GM19099 (cell line): ENCODE results near the gene DCAF6.

Experiments
- POLR2A ChIP-seq: IDR thresholded peaks from 3 replicates; pipeline ENCODE4 v1.6.1; 2011; ENCODE audit warnings: low read depth; ENCODE audit not compliant: insufficient read length; ENCODE audit errors: extremely low read depth

The DCAF6 gene

GRCh38 chr1:167984886-167985489, 48.5 kb downstream of the DCAF6 start:
- no peak for TF ChIP-seq POLR2A

- no peak for TF ChIP-seq POLR2A
Measured at GRCh38 chr1:167987174-167987573, 50.7 kb downstream of the DCAF6 start.

GRCh38 chr1:167991546-167991945, 55.1 kb downstream of the DCAF6 start:
- TF ChIP-seq POLR2A: no peak

- no peak for TF ChIP-seq POLR2A
Measured at GRCh38 chr1:167993720-167994119, 57.2 kb downstream of the DCAF6 start.

GRCh38 chr1:167994560-167994959, 58.1 kb downstream of the DCAF6 start:
- no peak for TF ChIP-seq POLR2A

- no peak for TF ChIP-seq POLR2A
Measured at GRCh38 chr1:167995038-167995437, 58.6 kb downstream of the DCAF6 start.

GRCh38 chr1:167996266-167996665, 59.8 kb downstream of the DCAF6 start:
- TF ChIP-seq POLR2A: no peak

- no peak for TF ChIP-seq POLR2A
Measured at GRCh38 chr1:167997037-167997575, 60.6 kb downstream of the DCAF6 start.

GRCh38 chr1:167999877-168000276, 63.4 kb downstream of the DCAF6 start:
- TF ChIP-seq POLR2A: no peak

GRCh38 chr1:168000656-168001055, 64.2 kb downstream of the DCAF6 start:
- TF ChIP-seq POLR2A: no peak

- no peak for TF ChIP-seq POLR2A
Measured at GRCh38 chr1:168001213-168001612, 64.7 kb downstream of the DCAF6 start.

- TF ChIP-seq POLR2A: no peak
Measured at GRCh38 chr1:168004531-168004930, 68.0 kb downstream of the DCAF6 start.

- no peak for TF ChIP-seq POLR2A
Measured at GRCh38 chr1:168005529-168005928, 69.0 kb downstream of the DCAF6 start.

- no peak for TF ChIP-seq POLR2A
Measured at GRCh38 chr1:168007691-168008090, 71.2 kb downstream of the DCAF6 start.

GRCh38 chr1:168008595-168008994, 72.1 kb downstream of the DCAF6 start:
- TF ChIP-seq POLR2A: no peak

- TF ChIP-seq POLR2A: no peak
Measured at GRCh38 chr1:168009322-168009721, 72.8 kb downstream of the DCAF6 start.

- no peak for TF ChIP-seq POLR2A
Measured at GRCh38 chr1:168019407-168019806, 82.9 kb downstream of the DCAF6 start.
